ENCODE data around the gene CFAP92.

CFAP92 gene

GRCh38 chr3:129004639-129005295 is 10.9 kb upstream of the CFAP92 start:
- DNase-seq (ENCODE audit: low spot score), result no peak

- no peak for DNase-seq (ENCODE audit: low spot score)
Observed at GRCh38 chr3:129003578-129004112, 9.8 kb upstream of the CFAP92 start.

- DNase-seq (ENCODE audit: low spot score), result no peak
Observed at GRCh38 chr3:129002573-129003569, 9.0 kb upstream of the CFAP92 start.

GRCh38 chr3:129001806-129002572 is 8.1 kb upstream of the CFAP92 start:
- no peak for DNase-seq (ENCODE audit: low spot score)

- no peak for DNase-seq (ENCODE audit: low spot score)
Observed at GRCh38 chr3:129001101-129001805, 7.4 kb upstream of the CFAP92 start, which contains the start of gene EFCC1. EFCC1 (plus strand) TSS chr3:129001304; CDS start chr3:129001629, 325 bp downstream.

GRCh38 chr3:129000742-129001100 is 6.8 kb upstream of the CFAP92 start:
- no peak for DNase-seq (ENCODE audit: low spot score)

GRCh38 chr3:128999102-128999501 is 5.2 kb upstream of the CFAP92 start:
- no peak for DNase-seq (ENCODE audit: low spot score)

GRCh38 chr3:128998561-128998960 is 4.7 kb upstream of the CFAP92 start:
- DNase-seq (ENCODE audit: low spot score), result no peak

- DNase-seq (ENCODE audit: low spot score), result no peak
Observed at GRCh38 chr3:128997486-128998133, 3.7 kb upstream of the CFAP92 start.

- DNase-seq (ENCODE audit: low spot score), result no peak
Observed at GRCh38 chr3:128996726-128997125, 2.9 kb upstream of the CFAP92 start.

- no peak for DNase-seq (ENCODE audit: low spot score)
Observed at GRCh38 chr3:128996200-128996599, 2.3 kb upstream of the CFAP92 start.

- no peak for DNase-seq (ENCODE audit: low spot score)
Observed at GRCh38 chr3:128995737-128996136, 1.9 kb upstream of the CFAP92 start.

GRCh38 chr3:128994581-128995546 is 988 bp upstream of the CFAP92 start:
- no peak for DNase-seq (ENCODE audit: low spot score)

- DNase-seq (ENCODE audit: low spot score), result no peak
Observed at GRCh38 chr3:128994173-128994512, 267 bp upstream of the CFAP92 start.

GRCh38 chr3:128992926-128993460 is 883 bp downstream of the CFAP92 start:
- no peak for DNase-seq (ENCODE audit: low spot score)

GRCh38 chr3:128991355-128991895 is 2.5 kb downstream of the CFAP92 start:
- no peak for DNase-seq (ENCODE audit: low spot score)

GRCh38 chr3:128988286-128988685 is 5.6 kb downstream of the CFAP92 start:
- DNase-seq (ENCODE audit: low spot score), result no peak

- DNase-seq (ENCODE audit: low spot score), result no peak
Observed at GRCh38 chr3:128987302-128988100, 6.4 kb downstream of the CFAP92 start.

Measured in activated CD4-positive, alpha-beta T cell treated with anti-CD3 and anti-CD28 coated beads, Interleukin-2, Interleukin-4, amounts not matched to agents 100 ng/mL and 50 ng/mL, durations not matched to agents 16 hours and 8 hours (primary cell).